NT2/D1 (cell line): ENCODE measurements around the gene IL24.

ENCODE experiments used
- YY1 ChIP-seq: IDR thresholded peaks from 2 replicates; pipeline ENCODE4 v1.6.1; 2011; ENCODE audit not compliant: insufficient read length, insufficient read depth
- ZNF274 ChIP-seq: IDR thresholded peaks from 2 replicates; pipeline ENCODE4 v1.6.1; 2011; ENCODE audit warnings: mild to moderate bottlenecking, low read depth, low read length

DNA sequence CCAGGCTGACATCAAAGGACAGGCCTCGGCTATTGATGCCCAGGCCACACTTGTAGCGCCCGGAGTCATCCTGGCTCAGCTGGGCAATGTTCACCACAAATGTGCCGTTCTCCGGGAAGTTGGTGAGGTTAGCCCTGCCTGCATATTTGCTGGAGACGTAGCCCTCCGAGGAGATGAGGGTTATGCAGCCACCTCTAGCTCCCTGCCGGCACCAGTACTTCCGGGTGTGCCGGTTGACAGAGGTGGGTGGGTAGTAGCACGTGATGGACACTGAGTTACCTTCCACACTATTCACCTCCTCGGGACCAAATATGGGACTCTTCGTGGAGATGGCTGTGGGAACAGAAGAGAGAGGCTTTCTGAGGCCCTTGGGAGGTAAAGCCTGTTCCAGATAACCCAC, 41.9 kb downstream of the IL24 start:
- TF ChIP-seq ZNF274: no peak
- no peak for TF ChIP-seq YY1
